GM21576 (cell line): ENCODE measurements around the gene DOCK11.

Experiments
- ATAC-seq: cut with Tn5 transposase; IDR thresholded peaks from one replicate; pipeline ENCODE4 v1.9.1; 2021; ENCODE audit warnings: mild to moderate bottlenecking, moderate library complexity; ENCODE audit not compliant: unreplicated experiment

Gene DOCK11

GRCh38 chrX:118621081-118621759 is 125.6 kb downstream of the DOCK11 start:
- ATAC-seq: no peak

GRCh38 chrX:118623062-118623461 is 127.4 kb downstream of the DOCK11 start:
- no peak for ATAC-seq

DNA sequence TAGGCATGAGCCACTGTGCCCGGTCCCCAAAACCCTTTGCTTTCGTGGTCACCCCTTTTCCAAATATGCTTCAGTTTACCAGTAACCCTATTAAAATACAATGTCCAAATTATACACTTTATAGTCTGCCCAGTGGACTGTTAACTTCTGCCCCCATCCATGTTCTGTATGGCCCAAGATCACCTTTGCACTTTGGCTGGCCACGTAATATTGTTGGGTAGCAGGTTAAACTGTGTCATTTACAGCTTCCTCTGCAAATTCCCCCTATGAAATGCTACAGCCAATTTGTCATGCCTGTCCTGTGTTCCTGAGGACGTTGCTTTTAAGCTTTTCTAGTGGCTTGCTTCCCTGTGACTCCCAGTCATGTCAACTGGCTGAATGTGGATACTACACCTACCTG is 130.7 kb downstream of the DOCK11 start:
- no peak for ATAC-seq

DNA sequence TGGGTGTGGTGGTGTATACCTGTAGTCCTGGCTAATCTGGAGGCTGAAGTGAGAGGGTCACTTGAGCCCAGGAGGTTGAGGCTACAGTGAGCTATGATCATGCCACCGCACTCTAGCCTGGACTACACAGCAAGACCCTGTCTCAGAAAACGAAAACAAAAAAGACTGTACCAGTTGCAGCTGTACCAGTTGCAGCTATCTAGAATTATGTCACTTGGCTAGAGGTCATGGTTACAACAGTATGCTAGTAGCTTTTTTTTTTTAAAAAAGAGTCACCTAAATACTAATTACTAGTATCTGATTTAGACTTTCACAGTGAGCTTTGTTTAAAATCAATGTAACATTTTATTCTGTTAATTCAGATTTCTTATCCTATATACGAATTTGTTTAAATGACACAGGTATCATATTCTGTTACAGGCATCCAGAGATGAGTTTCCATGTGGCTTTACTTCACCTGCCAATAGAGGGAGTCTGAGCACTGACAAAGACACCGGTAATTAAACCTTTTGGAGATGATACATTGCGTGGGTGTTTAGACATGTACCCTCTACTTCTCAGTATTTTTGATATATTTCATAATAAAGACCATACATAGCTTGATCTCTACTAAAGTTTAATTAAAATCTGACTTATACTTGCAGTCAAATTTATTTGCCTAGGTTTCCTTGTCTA is 131.6 kb downstream of the DOCK11 start:
- no peak for ATAC-seq

GRCh38 chrX:118630848-118631247 is 135.2 kb downstream of the DOCK11 start:
- no peak for ATAC-seq

GRCh38 chrX:118631586-118631985 is 136.0 kb downstream of the DOCK11 start:
- peak; percentile 64 for ATAC-seq

DNA sequence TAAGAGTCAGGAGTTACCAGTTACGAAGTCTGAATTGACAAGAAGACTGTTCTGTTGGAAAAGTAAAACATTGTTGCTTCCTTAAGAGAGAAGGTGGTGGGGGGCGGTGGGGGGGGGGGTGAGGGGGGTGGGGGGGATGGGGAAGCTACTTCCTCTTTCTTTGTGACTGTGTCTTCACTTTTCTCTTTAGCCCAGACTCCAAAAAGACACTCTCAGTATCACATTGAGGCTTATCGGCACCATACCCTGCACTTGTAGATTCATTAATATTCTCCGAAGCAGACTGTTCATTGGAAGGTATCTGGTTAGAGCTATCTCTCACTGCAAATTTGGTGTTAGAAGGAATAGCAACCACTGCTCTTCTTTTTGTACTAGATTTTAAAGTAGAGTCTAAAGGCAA is 137.2 kb downstream of the DOCK11 start:
- peak; percentile 58 for ATAC-seq

- no peak for ATAC-seq
Observed at GRCh38 chrX:118633530-118633929, 137.9 kb downstream of the DOCK11 start.

GRCh38 chrX:118634336-118634735 is 138.7 kb downstream of the DOCK11 start:
- ATAC-seq: no peak

DNA sequence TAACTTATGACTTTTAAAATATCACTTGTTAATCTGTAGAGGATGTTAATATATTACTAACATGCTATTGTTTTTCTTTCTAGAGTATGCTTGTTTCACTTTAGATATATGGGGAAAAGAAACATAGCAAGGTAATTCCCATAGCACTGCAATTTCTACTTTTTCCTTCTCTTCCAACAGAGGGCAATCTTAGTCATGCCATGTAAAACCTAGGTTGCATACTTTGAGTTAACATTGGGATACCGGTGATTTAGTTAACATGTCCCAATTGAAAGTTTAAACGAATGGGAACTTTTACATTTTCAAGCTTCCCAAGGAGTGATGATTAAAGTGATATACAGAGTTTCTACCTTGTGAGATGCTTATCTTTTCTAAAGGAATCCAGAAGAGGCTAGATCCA is 142.4 kb downstream of the DOCK11 start:
- ATAC-seq: no peak

DNA sequence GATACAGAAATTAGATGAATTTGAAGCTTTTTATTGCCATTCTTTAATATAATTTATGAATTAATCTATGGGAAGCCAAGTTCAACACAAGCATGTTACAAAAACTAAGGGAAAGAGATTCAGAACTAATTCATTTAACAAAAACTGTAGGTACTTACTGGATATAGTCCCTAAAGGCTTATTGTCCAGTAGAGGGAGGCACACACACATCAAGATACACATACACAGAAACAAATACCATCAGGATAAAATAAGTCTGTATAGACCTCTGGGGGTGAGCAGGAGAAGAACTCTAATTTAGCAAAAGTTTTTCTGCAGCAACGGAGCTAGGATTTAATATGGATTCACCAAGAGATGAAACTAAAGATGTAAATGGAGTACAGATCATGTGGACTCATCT is 148.8 kb downstream of the DOCK11 start:
- no peak for ATAC-seq

GRCh38 chrX:118652717-118653116 is 157.1 kb downstream of the DOCK11 start:
- ATAC-seq: no peak

DNA sequence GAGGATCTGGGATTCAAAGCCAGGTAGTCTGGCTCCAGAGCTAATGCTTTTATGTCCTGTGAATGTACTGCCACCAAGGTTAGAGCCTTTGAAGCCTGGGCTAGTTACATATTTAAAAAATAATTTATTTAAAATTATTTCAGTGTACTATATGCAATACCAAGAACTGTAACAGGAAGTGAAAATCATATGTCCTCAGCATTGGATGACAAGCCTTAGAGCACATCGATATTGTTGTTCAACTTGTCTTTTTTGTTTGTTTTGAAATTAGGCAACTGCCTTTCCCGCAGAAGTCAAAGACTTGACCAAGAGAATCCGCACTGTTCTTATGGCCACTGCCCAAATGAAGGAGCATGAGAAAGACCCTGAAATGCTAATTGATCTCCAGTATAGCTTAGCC is 158.7 kb downstream of the DOCK11 start:
- ATAC-seq: no peak

DNA sequence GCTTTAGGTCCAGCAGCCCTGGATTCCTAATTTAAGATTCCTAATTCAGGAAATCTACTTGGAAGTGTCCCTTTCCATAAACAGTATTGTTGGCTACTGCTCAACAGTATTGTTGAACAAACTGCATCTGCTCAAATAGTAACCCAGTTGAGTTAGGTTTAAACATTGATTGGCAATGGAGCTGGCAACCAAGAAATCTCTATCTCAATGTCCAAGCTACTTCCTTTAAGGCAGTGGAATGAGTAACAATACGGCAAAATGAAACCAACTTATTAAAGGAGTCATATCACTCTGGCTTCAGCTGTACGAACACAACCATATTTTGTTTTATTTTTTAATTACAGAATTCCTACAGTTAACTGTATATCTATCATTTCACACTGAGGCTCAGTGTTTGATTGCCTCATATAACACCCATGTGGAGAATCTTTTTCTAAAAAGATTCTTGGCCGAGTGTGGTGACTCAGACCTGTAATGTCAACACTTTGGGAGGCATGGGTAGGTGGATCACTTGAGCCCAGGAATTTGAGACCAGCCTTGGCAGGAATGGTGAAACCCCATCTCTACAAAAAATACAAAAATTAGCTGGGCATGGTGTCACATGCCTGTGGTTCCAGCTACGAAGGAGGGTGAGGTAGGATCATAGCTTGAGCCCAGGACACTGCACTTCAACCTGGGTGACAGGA is 160.1 kb downstream of the DOCK11 start:
- ATAC-seq: no peak

DNA sequence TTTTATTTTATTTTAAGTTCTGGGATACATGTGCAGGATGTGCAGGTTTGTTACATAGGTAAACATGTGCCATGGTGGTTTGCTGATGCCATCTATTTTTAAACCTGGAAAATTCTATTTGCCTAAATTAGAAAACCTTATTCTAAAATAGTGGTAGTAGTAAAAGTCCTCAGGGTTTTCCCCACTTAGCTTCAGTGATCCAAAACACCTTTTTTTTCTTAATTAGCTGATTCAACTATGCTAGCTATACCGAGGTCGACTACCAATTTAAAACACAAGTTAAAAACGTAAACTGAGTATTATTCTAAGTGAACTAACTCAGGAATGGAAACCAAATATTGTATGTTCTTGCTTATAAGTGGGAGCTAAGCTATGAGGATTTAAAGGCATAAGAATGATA is 161.8 kb downstream of the DOCK11 start:
- ATAC-seq: no peak

DNA sequence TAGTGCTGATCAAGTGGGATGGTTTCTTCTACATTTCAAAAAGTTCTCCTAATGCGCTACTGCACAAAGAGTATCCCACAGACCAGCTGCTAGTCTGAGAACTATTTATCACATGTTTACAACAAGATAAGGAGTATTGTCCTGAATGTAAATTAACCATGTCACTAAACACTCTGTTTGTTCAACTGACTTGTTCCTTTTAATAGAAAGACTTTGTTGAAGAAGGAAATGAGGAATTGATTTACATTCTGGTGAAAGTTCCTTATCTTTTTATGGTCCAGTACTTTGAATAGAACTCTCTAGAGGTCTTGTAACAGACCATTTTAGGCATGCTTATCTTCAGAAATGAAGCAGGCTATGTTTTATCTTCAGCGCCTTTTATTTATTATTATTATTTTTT is 164.5 kb downstream of the DOCK11 start:
- no peak for ATAC-seq

DNA sequence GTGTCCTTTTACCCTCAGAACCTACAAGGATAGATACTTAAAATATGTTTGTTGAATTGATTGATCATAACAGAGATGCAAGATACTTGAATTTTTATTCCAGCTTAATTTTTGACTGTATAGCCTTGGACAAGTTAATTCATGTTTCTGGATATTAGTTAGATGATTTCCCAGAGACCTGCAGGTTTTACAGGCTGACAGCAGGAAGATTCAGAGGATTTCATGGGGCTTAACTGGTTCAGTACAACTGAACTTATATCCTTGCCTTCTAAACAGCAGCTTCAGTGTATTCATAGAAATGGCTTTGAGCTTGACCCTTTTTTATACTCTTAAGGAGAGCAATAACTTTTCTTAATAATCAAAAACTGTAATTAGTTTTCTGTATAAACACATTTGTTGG is 169.6 kb downstream of the DOCK11 start:
- ATAC-seq: no peak

- ATAC-seq: no peak
Observed at GRCh38 chrX:118666521-118666920, 170.9 kb downstream of the DOCK11 start.

GRCh38 chrX:118669435-118669834 is 173.8 kb downstream of the DOCK11 start:
- ATAC-seq: no peak

DNA sequence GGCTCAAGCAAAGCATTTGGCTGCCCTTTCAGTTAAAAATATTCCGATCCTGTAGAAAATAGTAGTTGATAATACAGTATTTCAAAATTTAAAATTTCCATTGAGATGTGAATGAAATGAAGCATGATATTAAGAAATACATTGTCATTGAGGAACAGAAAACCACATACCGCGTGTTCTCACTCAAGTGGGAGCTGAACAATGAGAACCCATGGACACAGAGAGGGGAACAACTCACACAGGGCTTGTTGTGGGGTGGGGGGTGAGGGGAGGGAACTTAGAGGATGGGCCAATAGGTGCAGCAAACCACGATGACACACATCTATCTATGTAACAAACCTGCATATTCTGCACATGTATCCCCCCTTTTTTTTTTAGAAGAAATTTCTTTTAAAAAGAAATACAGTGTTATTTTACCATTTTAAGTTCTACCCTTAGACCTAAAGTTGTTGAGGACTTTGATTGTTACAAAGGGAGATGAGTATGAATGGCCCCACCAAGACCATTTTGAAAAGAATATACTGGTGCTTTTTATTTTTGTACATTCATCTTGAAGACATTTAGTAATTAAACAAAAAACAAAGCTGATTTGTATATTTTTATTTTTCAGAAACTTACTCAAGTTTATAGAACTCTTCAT is 179.8 kb downstream of the DOCK11 start:
- no peak for ATAC-seq

- no peak for ATAC-seq
Observed at GRCh38 chrX:118675966-118676349, 180.3 kb downstream of the DOCK11 start.

DNA sequence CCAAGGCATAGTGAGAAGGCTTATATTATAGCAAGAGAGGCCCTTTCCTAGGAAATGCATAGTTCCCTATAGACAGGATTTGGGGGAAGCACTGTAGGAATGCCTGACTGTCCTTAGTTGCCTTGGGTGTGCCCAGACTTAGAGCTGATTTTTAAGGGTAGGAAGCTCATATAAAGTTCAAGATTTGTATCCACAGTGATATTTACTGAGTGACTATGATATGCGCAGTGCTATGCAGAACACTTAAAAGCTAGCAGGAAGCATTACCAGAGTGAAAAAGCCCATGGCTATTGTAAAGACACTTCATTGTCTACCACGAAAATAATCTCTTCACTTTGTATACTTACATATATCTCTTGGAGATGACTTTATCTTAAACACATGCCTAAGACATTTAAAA is 181.7 kb downstream of the DOCK11 start:
- ATAC-seq: no peak
